H1 (cell line): ENCODE measurements around the gene SLC66A2. TPM values are rescaled to one million over a fixed set of nuclear protein-coding genes. Genes with fewer than 3 reads are reported as not detected.

ENCODE experiments used
- CHD7 ChIP-seq: fragments of 300-600 bp; sonication (generic); IDR thresholded peaks from 2 replicates; pipeline ENCODE4 v1.7.1; 2012; ENCODE audit warnings: low read length, moderate library complexity, mild to moderate bottlenecking, inconsistent platforms; ENCODE audit not compliant: insufficient replicate concordance
- polyA plus RNA-seq, 7 experiments: library from polyadenylated mRNA; depleted of rRNA in 3 of 7; stranded (reverse) in 5 of 7; unstranded in 2 of 7; fragments of >200 nt in 5 of 7; fragments of 200-250 nt in 2 of 7; gene quantifications; 1 replicate in 5 of 7; 2 replicates in 1 of 7; 4 replicates in 1 of 7; pipeline versions ENCODE4 v1.2.1 to v1.2.3, GENCODE V29; 2011 to 2013; ENCODE audit warnings: missing spikeins in 2 of 7, mixed read lengths in 2 of 7
- total RNA-seq: library from RNA; stranded (reverse); fragmentation: NEBNext Ultra II Directional; extraction: Animal tissue kit (Norgen Biotek cat#: 25700); gene quantifications from 2 replicates; pipeline ENCODE4 v1.2.1, GENCODE V29; 2021

The SLC66A2 gene
- total and polyA plus RNA-seq, 2 of the 8 experiments (the other 6 are each of a cell fraction or from before 2014, with no cell fraction given), result 15.0 to 18.9 TPM

- no peak for TF ChIP-seq CHD7
- TF ChIP-seq, all 59 proteins: peak for 0
Observed at GRCh38 chr18:79874553-79875530, 76.6 kb downstream of the SLC66A2 start (continued).
